HCT116 (cell line): ENCODE measurements around the gene MLKL. TPM values are rescaled to one million over a fixed set of nuclear protein-coding genes. Genes with fewer than 3 reads are reported as not detected.

ENCODE experiments used
- ATAC-seq: fragments of 200-7000 bp; cut with Tn5 transposase; 2 replicates; pipeline ENCODE4 v1.9.1; 2020; ENCODE audit warnings: mild to moderate bottlenecking, moderate library complexity
- BruUV-seq: library from RNA; stranded (reverse); fragments of 400-500 nt; replicated peaks from 2 replicates; lab custom pipeline; 2021; lab: Mats Ljungman, UMichigan
- CTCF ChIA-PET: fragments of 300-600 bp; sonication (Branson Sonifier 250); formaldehyde crosslinking; loops from one replicate; lab custom pipeline; 2021; ENCODE audit warnings: antibody characterized with exemption; lab: Charles Lee
- POLR2A ChIA-PET: fragments of 300-600, 350-600 bp; sonication (Branson Sonifier 250); formaldehyde crosslinking; loops from one replicate; lab custom pipeline; 2021; ENCODE audit warnings: antibody characterized with exemption; lab: Charles Lee
- RAD21 ChIA-PET, 2 experiments: fragments of 300-600 bp; sonication (Branson Sonifier 250); formaldehyde crosslinking; loops; one replicate each; lab custom pipeline; 2023; ENCODE audit warnings: low total read pairs in 2 of 2; ENCODE audit not compliant: uncharacterized antibody in 2 of 2, unreplicated experiment in 2 of 2, low non-redundant PET in 1 of 2; lab: Charles Lee
- DNase-seq: peaks from one replicate; pipeline ENCODE4 v3.0.0-alpha.2; 2010; ENCODE audit warnings: low read depth, low spot score
- H2AFZ ChIP-seq: fragments of 200-600 bp; shearing (Covaris generic), sonication (generic); 2 replicates; pipeline ENCODE4 v1.6.1; 2017; ENCODE audit warnings: low read depth, mixed run types, mixed read lengths, antibody characterized with exemption, low read length; ENCODE audit not compliant: poor library complexity, severe bottlenecking
- H3K27ac ChIP-seq: 2 replicates; pipeline ENCODE4 v1.5.1; 2012; ENCODE audit warnings: low read depth, low read length
- H3K27me3 ChIP-seq: fragments of 200-600 bp; sonication (generic); 2 replicates; pipeline ENCODE4 v1.6.1; 2016; ENCODE audit warnings: mixed run types, low read length, mixed read lengths; ENCODE audit not compliant: insufficient read depth
- H3K36me3 ChIP-seq, 2 experiments: fragments of 200-500 bp in 1 of 2; fragments of 200-600 bp in 1 of 2; sonication (Bioruptor generic) in 1 of 2; sonication (generic) in 1 of 2; 2 replicates each; pipeline versions ENCODE4 v1.5.1 to v1.6.1; 2014 to 2016; ENCODE audit warnings: low read length in 2 of 2, inconsistent platforms in 1 of 2, mixed read lengths in 1 of 2, mixed run types in 1 of 2; ENCODE audit not compliant: insufficient read depth in 2 of 2, control insufficient read depth in 1 of 2
- H3K4me1 ChIP-seq, 2 experiments: fragments of 200-600 bp in 1 of 2; sonication (generic) in 1 of 2; 2 replicates each; pipeline versions ENCODE4 v1.5.1 to v1.6.1; 2012 to 2017; ENCODE audit warnings: low read length in 2 of 2, inconsistent platforms in 1 of 2, mild to moderate bottlenecking in 1 of 2, mixed read lengths in 1 of 2, mixed run types in 1 of 2, moderate library complexity in 1 of 2; ENCODE audit not compliant: insufficient read depth in 2 of 2, control insufficient read depth in 1 of 2
- H3K4me2 ChIP-seq: fragments of 200-600 bp; sonication (generic); 2 replicates; pipeline ENCODE4 v1.6.1; 2017; ENCODE audit warnings: mixed run types, low read length, mixed read lengths
- H3K4me3 ChIP-seq, 2 experiments: fragments of 200-600 bp in 1 of 2; sonication (generic) in 1 of 2; replicated peaks in 1 of 2; 2 replicates each; pipeline ENCODE4 v1.5.1; 2011 to 2016; ENCODE audit warnings: low read length in 2 of 2, control low read depth in 1 of 2, low read depth in 1 of 2, mild to moderate bottlenecking in 1 of 2, mixed read lengths in 1 of 2, mixed run types in 1 of 2
- H3K79me2 ChIP-seq: fragments of 200-600 bp; sonication (generic); 2 replicates; pipeline ENCODE4 v1.6.1; 2017; ENCODE audit warnings: mild to moderate bottlenecking, mixed run types, low read length, moderate library complexity, mixed read lengths; ENCODE audit not compliant: insufficient read depth
- H3K9ac ChIP-seq: fragments of 200-600 bp; sonication (generic); 2 replicates; pipeline ENCODE4 v1.6.1; 2016; ENCODE audit warnings: low read length, mixed read lengths
- H3K9me2 ChIP-seq: fragments of 200-600 bp; sonication (generic), shearing (Covaris generic); 2 replicates; pipeline ENCODE4 v1.6.1; 2017; ENCODE audit warnings: mixed run types, mild to moderate bottlenecking, moderate library complexity; ENCODE audit not compliant: insufficient read depth
- H3K9me3 ChIP-seq, 2 experiments: fragments of 200-500 bp in 1 of 2; fragments of 200-600 bp in 1 of 2; sonication (Bioruptor generic) in 1 of 2; sonication (generic) in 1 of 2; 2 replicates each; pipeline ENCODE4 v1.6.1; 2014 to 2017; ENCODE audit warnings: low read length in 2 of 2, mixed read lengths in 2 of 2, inconsistent platforms in 1 of 2, low read depth in 1 of 2, mild to moderate bottlenecking in 1 of 2, mixed run types in 1 of 2, moderate library complexity in 1 of 2; ENCODE audit not compliant: control insufficient read depth in 1 of 2, insufficient read depth in 1 of 2
- H4K20me1 ChIP-seq: fragments of 200-600 bp; sonication (generic), shearing (Covaris generic); 2 replicates; pipeline ENCODE4 v1.6.1; 2017; ENCODE audit warnings: mixed run types, mild to moderate bottlenecking, moderate library complexity; ENCODE audit not compliant: insufficient read depth
- CBX3 ChIP-seq: IDR thresholded peaks from 2 replicates; pipeline ENCODE4 v1.6.1; 2012; ENCODE audit warnings: low read depth
- EZH2 ChIP-seq: fragments of 200-600 bp; sonication (generic); IDR thresholded peaks from 2 replicates; pipeline ENCODE4 v1.6.1; 2017; ENCODE audit warnings: antibody characterized with exemption, mixed run types
- POLR2A ChIP-seq: IDR thresholded peaks from 2 replicates; pipeline ENCODE4 v1.7.0; 2011; ENCODE audit warnings: borderline replicate concordance; ENCODE audit not compliant: insufficient read depth, insufficient read length; ENCODE audit errors: extremely low read depth
- RAD21 ChIP-seq: IDR thresholded peaks from 2 replicates; pipeline ENCODE4 v1.6.1; 2012; ENCODE audit warnings: low read depth, mild to moderate bottlenecking
- SRF ChIP-seq: IDR thresholded peaks from 2 replicates; pipeline ENCODE4 v1.6.1; 2012; ENCODE audit warnings: low read depth
- YY1 ChIP-seq: IDR thresholded peaks from 2 replicates; pipeline ENCODE4 v1.6.1; 2011; ENCODE audit warnings: low read length, low read depth, moderate library complexity, mild to moderate bottlenecking; ENCODE audit not compliant: insufficient replicate concordance; ENCODE audit errors: extremely low read depth
- ZFX ChIP-seq: fragments of 450-650 bp; IDR thresholded peaks from 2 replicates; pipeline ENCODE4 v1.6.1; 2017
- ZNF274 ChIP-seq: fragments of 200-500 bp; sonication (Bioruptor generic); IDR thresholded peaks from 2 replicates; pipeline ENCODE4 v1.6.1; 2014; ENCODE audit warnings: mild to moderate bottlenecking, low read depth, low read length, inconsistent platforms
- intact Hi-C: fragments of 100-400 bp; cut with micrococcal nuclease; formaldehyde crosslinking; loops from 2 replicates; pipeline ENCODE4 v1.10.0; 2022
- total RNA-seq: library from RNA; stranded (reverse); gene quantifications from one replicate; pipeline ENCODE4 v1.2.1, GENCODE V29; 2021; ENCODE audit not compliant: unreplicated experiment
- TF ChIP-seq, protein P1 (sequence below): IDR thresholded peaks from 2 replicates; pipeline ENCODE4 v1.6.1; 2012
- TF ChIP-seq, protein P2 (sequence below): IDR thresholded peaks from 2 replicates; pipeline ENCODE4 v1.6.1; 2012
- TF ChIP-seq, protein P3 (sequence below): IDR thresholded peaks from 2 replicates; pipeline ENCODE4 v1.6.1; 2012; ENCODE audit warnings: low read depth

MLKL gene
- total RNA-seq, 1 experiment from 2014 or later, result 8.3 TPM

DNA sequence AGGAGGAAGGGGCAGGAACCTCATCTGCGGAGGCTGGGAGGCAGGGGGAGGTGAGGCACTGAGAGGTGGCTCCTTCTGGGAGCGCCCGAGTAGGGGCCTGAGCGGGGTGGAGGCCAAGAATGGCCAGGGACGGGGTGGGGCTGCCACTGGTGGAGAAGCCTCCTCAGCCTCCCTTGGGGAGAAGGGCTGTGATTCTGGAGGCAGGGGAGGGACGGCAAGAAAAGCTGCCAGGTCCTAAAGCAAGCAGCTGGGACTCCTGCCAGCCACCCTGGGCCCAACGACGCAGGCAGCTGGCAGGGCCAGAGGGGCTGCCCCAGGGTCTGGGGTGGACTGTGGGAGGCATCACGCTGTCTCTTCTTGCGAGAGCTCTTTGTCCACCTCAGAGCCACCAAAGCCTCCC is 12.7 kb upstream of the MLKL start:
- intact Hi-C loops, result no loop called here
- H3K4me1 ChIP-seq, result peaks cover 0 to 7% of the 10 kb centered on the region in 2 experiments; a peak in 1 of 4 replicates

More for the DNA sequence above, 12.7 kb upstream of the MLKL start:
- no TSS peak for BruUV-seq
- no peak overlapping the region for H3K4me3 ChIP-seq
- RAD21 ChIA-PET, result interaction anchor here in 1 of 2 experiments (1.4 kb wide), 1 partner anchor 149 kb away, joined by 3 read pairs; no protein-coding TSS in a partner anchor
- H3K9me2 ChIP-seq, result no peaks in the 10 kb centered on the region
- H3K27ac ChIP-seq, result no peak overlapping the region
- POLR2A ChIA-PET, result interaction anchor here (0.6 kb wide), 1 partner anchor 9 kb away, joined by 4 read pairs; no protein-coding TSS in a partner anchor
- H4K20me1 ChIP-seq, result no peaks in the 10 kb centered on the region
- H2AFZ ChIP-seq, result no peak overlapping the region
- ATAC-seq, result no peak
- CTCF ChIA-PET, result interaction anchor here (4.1 kb wide), 1 partner anchor 150 kb away, joined by 38 read pairs; no protein-coding TSS in a partner anchor
- no peaks in the 10 kb centered on the region for H3K36me3 ChIP-seq
- TF ChIP-seq, protein P1, sequence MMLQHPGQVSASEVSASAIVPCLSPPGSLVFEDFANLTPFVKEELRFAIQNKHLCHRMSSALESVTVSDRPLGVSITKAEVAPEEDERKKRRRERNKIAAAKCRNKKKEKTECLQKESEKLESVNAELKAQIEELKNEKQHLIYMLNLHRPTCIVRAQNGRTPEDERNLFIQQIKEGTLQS, result no peak
- TF ChIP-seq, protein P2, sequence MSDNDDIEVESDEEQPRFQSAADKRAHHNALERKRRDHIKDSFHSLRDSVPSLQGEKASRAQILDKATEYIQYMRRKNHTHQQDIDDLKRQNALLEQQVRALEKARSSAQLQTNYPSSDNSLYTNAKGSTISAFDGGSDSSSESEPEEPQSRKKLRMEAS, result no peak
- TF ChIP-seq EZH2 (no peak), SRF (no peak), YY1 (no peak), RAD21 (no peak), ZFX (no peak), CBX3 (no peak), POLR2A (no peak), ZNF274 (no peak)
- TF ChIP-seq, protein P3, sequence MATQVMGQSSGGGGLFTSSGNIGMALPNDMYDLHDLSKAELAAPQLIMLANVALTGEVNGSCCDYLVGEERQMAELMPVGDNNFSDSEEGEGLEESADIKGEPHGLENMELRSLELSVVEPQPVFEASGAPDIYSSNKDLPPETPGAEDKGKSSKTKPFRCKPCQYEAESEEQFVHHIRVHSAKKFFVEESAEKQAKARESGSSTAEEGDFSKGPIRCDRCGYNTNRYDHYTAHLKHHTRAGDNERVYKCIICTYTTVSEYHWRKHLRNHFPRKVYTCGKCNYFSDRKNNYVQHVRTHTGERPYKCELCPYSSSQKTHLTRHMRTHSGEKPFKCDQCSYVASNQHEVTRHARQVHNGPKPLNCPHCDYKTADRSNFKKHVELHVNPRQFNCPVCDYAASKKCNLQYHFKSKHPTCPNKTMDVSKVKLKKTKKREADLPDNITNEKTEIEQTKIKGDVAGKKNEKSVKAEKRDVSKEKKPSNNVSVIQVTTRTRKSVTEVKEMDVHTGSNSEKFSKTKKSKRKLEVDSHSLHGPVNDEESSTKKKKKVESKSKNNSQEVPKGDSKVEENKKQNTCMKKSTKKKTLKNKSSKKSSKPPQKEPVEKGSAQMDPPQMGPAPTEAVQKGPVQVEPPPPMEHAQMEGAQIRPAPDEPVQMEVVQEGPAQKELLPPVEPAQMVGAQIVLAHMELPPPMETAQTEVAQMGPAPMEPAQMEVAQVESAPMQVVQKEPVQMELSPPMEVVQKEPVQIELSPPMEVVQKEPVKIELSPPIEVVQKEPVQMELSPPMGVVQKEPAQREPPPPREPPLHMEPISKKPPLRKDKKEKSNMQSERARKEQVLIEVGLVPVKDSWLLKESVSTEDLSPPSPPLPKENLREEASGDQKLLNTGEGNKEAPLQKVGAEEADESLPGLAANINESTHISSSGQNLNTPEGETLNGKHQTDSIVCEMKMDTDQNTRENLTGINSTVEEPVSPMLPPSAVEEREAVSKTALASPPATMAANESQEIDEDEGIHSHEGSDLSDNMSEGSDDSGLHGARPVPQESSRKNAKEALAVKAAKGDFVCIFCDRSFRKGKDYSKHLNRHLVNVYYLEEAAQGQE, result no peak
- TF ChIP-seq, all 23 proteins: peak for 0
- H3K9ac ChIP-seq, result no peak overlapping the region
- H3K27me3 ChIP-seq, result no peaks in the 10 kb centered on the region
- no peaks in the 10 kb centered on the region for H3K79me2 ChIP-seq
- no peak for DNase-seq
- H3K4me2 ChIP-seq, result no peak overlapping the region
- H3K9me3 ChIP-seq, result no peaks in the 10 kb centered on the region
